K562 (cell line): Measurements from ENCODE around the gene PEX10. TPM values are rescaled to one million over a fixed set of nuclear protein-coding genes. Genes with fewer than 3 reads are reported as not detected.

ENCODE experiments used
- AFF4 ChIP-seq: sonication (generic); formaldehyde crosslinking; IDR thresholded peaks from 2 replicates; pipeline ENCODE4 v1.8.0; 2023; ENCODE audit warnings: mild to moderate bottlenecking, missing genetic modification reagents
- ASH1L ChIP-seq: fragments of 450-650 bp; IDR thresholded peaks from 2 replicates; pipeline ENCODE4 v1.6.1; 2018; ENCODE audit warnings: borderline replicate concordance, mild to moderate bottlenecking, low read depth; ENCODE audit not compliant: partially characterized antibody
- DMBX1 ChIP-seq: fragments of 250-450 bp; sonication (Bioruptor Pico); IDR thresholded peaks from 2 replicates; pipeline ENCODE4 v1.8.0; 2022; ENCODE audit warnings: inconsistent platforms, mild to moderate bottlenecking, moderate library complexity, borderline replicate concordance
- ELF4 ChIP-seq: fragments of 450-650 bp; formaldehyde crosslinking; IDR thresholded peaks from 2 replicates; pipeline ENCODE4 v1.4.0; 2022; ENCODE audit warnings: missing genetic modification characterization
- ESRRA ChIP-seq: fragments of 450-650 bp; IDR thresholded peaks from 2 replicates; pipeline ENCODE4 v1.6.1; 2014; ENCODE audit warnings: low read depth, mild to moderate bottlenecking, moderate library complexity, borderline replicate concordance
- FOS ChIP-seq: IDR thresholded peaks from 3 replicates; pipeline ENCODE4 v1.6.1; 2011; ENCODE audit not compliant: insufficient read length; ENCODE audit errors: extremely low read depth
- FOXP1 ChIP-seq: sonication (generic); formaldehyde crosslinking; IDR thresholded peaks from 2 replicates; pipeline ENCODE4 v1.8.0; 2022; ENCODE audit warnings: mild to moderate bottlenecking, missing genetic modification reagents
- HDAC2 ChIP-seq: fragments of 450-650 bp; IDR thresholded peaks from 2 replicates; pipeline ENCODE4 v1.6.1; 2016; ENCODE audit warnings: mild to moderate bottlenecking
- PHB ChIP-seq: fragments of 250-450 bp; sonication (Bioruptor Pico); IDR thresholded peaks from 2 replicates; pipeline ENCODE4 v1.5.0; 2021
- PHF20 ChIP-seq: fragments of 450-650 bp; IDR thresholded peaks from 2 replicates; pipeline ENCODE4 v1.6.1; 2018; ENCODE audit not compliant: partially characterized antibody
- POU5F1 ChIP-seq: fragments of 150-350 bp; IDR thresholded peaks from 2 replicates; pipeline ENCODE4 v1.6.1; 2014; ENCODE audit warnings: borderline replicate concordance, low read length, low read depth, mild to moderate bottlenecking; ENCODE audit not compliant: partially characterized antibody
- RBM22 ChIP-seq: fragments of 200-400 bp; formaldehyde crosslinking; IDR thresholded peaks from 2 replicates; pipeline ENCODE4 v1.6.1; 2018; ENCODE audit warnings: low read length, low read depth; ENCODE audit not compliant: poor library complexity, severe bottlenecking
- TCF7L2 ChIP-seq: fragments of 150-350 bp; IDR thresholded peaks from 2 replicates; pipeline ENCODE4 v1.6.1; 2016; ENCODE audit warnings: low read depth, mild to moderate bottlenecking, low read length, moderate library complexity
- U2AF1 ChIP-seq: fragments of 200-400 bp; formaldehyde crosslinking; optimal IDR thresholded peaks from 2 replicates; pipeline ENCODE3; 2017; ENCODE audit warnings: mild to moderate bottlenecking, low read depth, low read length, moderate library complexity
- ZBTB43 ChIP-seq: sonication (generic); formaldehyde crosslinking; IDR thresholded peaks from 2 replicates; pipeline ENCODE4 v1.8.0; 2023; ENCODE audit warnings: mild to moderate bottlenecking, missing genetic modification reagents
- ZNF444 ChIP-seq: fragments of 250-450 bp; sonication (Bioruptor Pico); IDR thresholded peaks from 2 replicates; pipeline ENCODE4 v1.4.0; 2020; ENCODE audit warnings: mild to moderate bottlenecking, moderate library complexity
- ZNF644 ChIP-seq: fragments of 200-800 bp; sonication (Bioruptor generic); IDR thresholded peaks from 2 replicates; pipeline ENCODE4 v1.6.1; 2016; ENCODE audit warnings: low read depth, missing genetic modification characterization, missing compliant biosample characterization
- ZNF707 ChIP-seq: fragments of 250-450 bp; sonication (Bioruptor Pico); conservative IDR thresholded peaks from 2 replicates; pipeline ENCODE4 v1.8.0; 2022; ENCODE audit warnings: inconsistent platforms, mild to moderate bottlenecking, moderate library complexity
- polyA plus RNA-seq, 8 experiments: library from polyadenylated mRNA; depleted of rRNA in 4 of 8; stranded (reverse) in 5 of 8; unstranded in 3 of 8; fragments of >200 nt; fragmentation: Nextera tagmentation in 2 of 8; fragmentation: Illumina TruSeq in 1 of 8; extraction: Ambion mirVana in 2 of 8; extraction: Trizol in 1 of 8; gene quantifications; 2 replicates each; pipeline versions ENCODE4 v1.2.1 to v1.2.3, GENCODE V29; 2011 to 2014; ENCODE audit warnings: inconsistent platforms in 1 of 8, missing spikeins in 1 of 8
- total RNA-seq, 7 experiments: library from RNA; depleted of rRNA in 6 of 7; stranded (reverse); fragments of >200 nt in 6 of 7; fragmentation: Illumina TruSeq in 2 of 7; extraction: Trizol in 2 of 7; gene quantifications; 2 replicates each; pipeline versions ENCODE4 v1.2.1 to v1.2.3, GENCODE V29; 2011 to 2021; ENCODE audit warnings: low replicate concordance in 1 of 7
- TF ChIP-seq, protein P1 (sequence below), 2 experiments: fragments of 450-650 bp in 1 of 2; IDR thresholded peaks; 2 replicates each; pipeline ENCODE4 v1.6.1; 2011 to 2017; ENCODE audit warnings: low read depth in 2 of 2, antibody characterized with exemption in 1 of 2, borderline replicate concordance in 1 of 2, low read length in 1 of 2, mild to moderate bottlenecking in 1 of 2, mixed read lengths in 1 of 2; ENCODE audit not compliant: control insufficient read depth in 1 of 2

PEX10 gene
- total and polyA plus RNA-seq, 9 of the 15 experiments (the other 6 are each of a cell fraction or from before 2014, with no cell fraction given) = 0.03 to 26.2 (median 8.7) TPM

DNA sequence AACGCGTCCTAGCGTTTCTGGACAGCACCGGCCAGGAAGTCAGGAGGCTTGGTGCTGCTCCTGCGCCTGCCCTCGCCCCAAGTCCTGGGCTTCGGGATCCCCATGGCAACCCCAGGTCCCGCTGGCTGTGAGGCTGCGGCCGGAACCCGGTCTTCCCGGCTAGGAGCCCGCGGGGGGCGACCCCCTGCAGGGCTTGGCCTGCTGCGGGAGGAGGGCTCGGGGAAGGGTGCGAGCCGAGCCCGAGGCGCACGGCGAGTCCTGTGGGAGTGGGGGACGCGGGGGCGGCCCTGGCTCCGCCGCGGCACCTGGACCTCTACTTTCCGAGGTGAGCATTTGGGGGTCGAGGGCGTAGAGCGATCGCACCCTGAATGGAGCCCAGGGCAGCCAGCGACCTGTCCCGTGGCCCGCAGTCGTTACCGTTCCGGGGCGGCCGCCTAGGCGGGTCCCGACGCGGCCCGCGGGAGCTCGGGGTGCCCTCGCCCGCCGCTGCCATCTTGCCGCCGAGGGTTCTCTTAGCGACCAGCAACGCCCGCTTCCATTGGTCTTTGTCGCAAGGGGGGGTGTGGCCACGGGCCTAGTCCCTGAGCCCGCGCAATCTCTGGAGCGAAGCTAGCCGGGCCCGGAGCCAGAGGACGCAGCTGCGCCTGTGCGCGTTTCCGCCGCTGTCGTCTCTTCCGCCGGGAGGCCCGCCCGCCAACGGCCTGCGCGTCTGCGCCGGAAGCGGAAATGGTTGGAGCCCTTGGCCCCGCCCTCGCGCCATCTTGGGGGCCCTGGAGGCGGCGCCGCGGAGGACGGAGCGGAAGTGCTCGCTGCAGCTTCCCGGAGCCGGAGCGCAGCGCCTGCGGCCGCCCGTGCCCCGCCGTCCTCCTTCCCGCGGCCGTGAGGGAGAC lies 21.1 kb downstream of the PEX10 start, which contains the start of the genes MORN1 and RER1 (continued):
- TF ChIP-seq DMBX1 (CRISPR knock-in tag) = no peak
- TF ChIP-seq POU5F1 = peak; percentile 16
- TF ChIP-seq PHB (CRISPR knock-in tag) = 0 out of 2 replicates have a peak, but pooled peaks have one; percentile 25
- TF ChIP-seq ZBTB43 (CRISPR knock-in tag) = no peak
- 0 out of 2 replicates have a peak, but pooled peaks have one; percentile 59 for TF ChIP-seq HDAC2
- no peak for TF ChIP-seq ZNF707 (CRISPR knock-in tag)
- TF ChIP-seq FOXP1 = 0 out of 2 replicates have a peak, but pooled peaks have one; percentile 58
- TF ChIP-seq RBM22 = peak; percentile 92
- peak; percentile 31 for TF ChIP-seq U2AF1
- TF ChIP-seq ELF4 = no peak
- TF ChIP-seq PHF20 = peak; percentile 77
- TF ChIP-seq ZNF644 (tag) = no peak
- TF ChIP-seq, protein P1, sequence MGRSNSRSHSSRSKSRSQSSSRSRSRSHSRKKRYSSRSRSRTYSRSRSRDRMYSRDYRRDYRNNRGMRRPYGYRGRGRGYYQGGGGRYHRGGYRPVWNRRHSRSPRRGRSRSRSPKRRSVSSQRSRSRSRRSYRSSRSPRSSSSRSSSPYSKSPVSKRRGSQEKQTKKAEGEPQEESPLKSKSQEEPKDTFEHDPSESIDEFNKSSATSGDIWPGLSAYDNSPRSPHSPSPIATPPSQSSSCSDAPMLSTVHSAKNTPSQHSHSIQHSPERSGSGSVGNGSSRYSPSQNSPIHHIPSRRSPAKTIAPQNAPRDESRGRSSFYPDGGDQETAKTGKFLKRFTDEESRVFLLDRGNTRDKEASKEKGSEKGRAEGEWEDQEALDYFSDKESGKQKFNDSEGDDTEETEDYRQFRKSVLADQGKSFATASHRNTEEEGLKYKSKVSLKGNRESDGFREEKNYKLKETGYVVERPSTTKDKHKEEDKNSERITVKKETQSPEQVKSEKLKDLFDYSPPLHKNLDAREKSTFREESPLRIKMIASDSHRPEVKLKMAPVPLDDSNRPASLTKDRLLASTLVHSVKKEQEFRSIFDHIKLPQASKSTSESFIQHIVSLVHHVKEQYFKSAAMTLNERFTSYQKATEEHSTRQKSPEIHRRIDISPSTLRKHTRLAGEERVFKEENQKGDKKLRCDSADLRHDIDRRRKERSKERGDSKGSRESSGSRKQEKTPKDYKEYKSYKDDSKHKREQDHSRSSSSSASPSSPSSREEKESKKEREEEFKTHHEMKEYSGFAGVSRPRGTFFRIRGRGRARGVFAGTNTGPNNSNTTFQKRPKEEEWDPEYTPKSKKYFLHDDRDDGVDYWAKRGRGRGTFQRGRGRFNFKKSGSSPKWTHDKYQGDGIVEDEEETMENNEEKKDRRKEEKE (IDR thresholded peaks at IDR 0.05; ENCODE audit: borderline replicate concordance in 1 of 2, control insufficient read depth in 1 of 2, low read depth in 2 of 2, low read length in 1 of 2) = no peak
- no peak for TF ChIP-seq TCF7L2
- TF ChIP-seq FOS = peak; percentile 29
- TF ChIP-seq AFF4 (CRISPR knock-in tag) = peak; percentile 44; the same call in 1 of the 2 replicates
- peak; percentile 82; the same call in 1 of the 2 replicates for TF ChIP-seq ESRRA
- TF ChIP-seq ZNF444 = no peak
- TF ChIP-seq ASH1L = no peak
